OCI-LY3 (cell line): Measurements from ENCODE around the gene FAAP100.

Experiments used
- H2AFZ ChIP-seq: fragments of 200-600, 300-600 bp; shearing (Covaris generic); 2 replicates; pipeline ENCODE4 v1.6.0; 2014; ENCODE audit warnings: antibody characterized with exemption, low read depth, low read length
- H3K27ac ChIP-seq: fragments of 200-600, 300-600 bp; sonication (generic); 2 replicates; pipeline ENCODE4 v1.5.1; 2014; ENCODE audit warnings: mild to moderate bottlenecking, low read length, moderate library complexity, mixed read lengths
- H3K27me3 ChIP-seq: fragments of 200-600, 300-600 bp; sonication (generic); 2 replicates; pipeline ENCODE4 v1.6.1; 2014; ENCODE audit warnings: low read depth, low read length, mixed read lengths
- H3K36me3 ChIP-seq: fragments of 200-600, 300-600 bp; sonication (generic); replicated peaks from 2 replicates; pipeline ENCODE3; 2014; ENCODE audit warnings: low read depth, low read length, mixed read lengths
- H3K4me1 ChIP-seq: fragments of 300-600, 200-600 bp; sonication (generic); 2 replicates; pipeline ENCODE4 v1.6.1; 2014; ENCODE audit warnings: low read length, mixed read lengths
- H3K4me2 ChIP-seq: fragments of 200-600, 300-600 bp; sonication (generic); 2 replicates; pipeline ENCODE4 v1.6.1; 2014; ENCODE audit warnings: low read length, mixed read lengths
- H3K4me3 ChIP-seq: fragments of 300-600, 200-600 bp; sonication (generic); 2 replicates; pipeline ENCODE4 v1.5.1; 2014; ENCODE audit warnings: antibody characterized with exemption, mild to moderate bottlenecking, low read length, moderate library complexity
- H3K79me2 ChIP-seq: fragments of 300-600, 200-600 bp; shearing (Covaris generic); 2 replicates; pipeline ENCODE4 v1.6.1; 2014; ENCODE audit warnings: mild to moderate bottlenecking, low read length, mixed read lengths
- H3K9ac ChIP-seq: fragments of 300-600, 200-600 bp; shearing (Covaris generic); 2 replicates; pipeline ENCODE4 v1.6.0; 2014; ENCODE audit warnings: mild to moderate bottlenecking, low read length, moderate library complexity
- H3K9me3 ChIP-seq: fragments of 200-600, 300-600 bp; shearing (Covaris generic); 2 replicates; pipeline ENCODE4 v1.6.1; 2014; ENCODE audit warnings: low read length, mixed read lengths; ENCODE audit not compliant: insufficient read depth
- H4K20me1 ChIP-seq: fragments of 200-600, 300-600 bp; sonication (generic); 2 replicates; pipeline ENCODE4 v1.6.1; 2016; ENCODE audit warnings: low read length, mixed read lengths; ENCODE audit not compliant: insufficient read depth
- CTCF ChIP-seq: fragments of 200-600, 300-600 bp; sonication (generic); IDR thresholded peaks from 2 replicates; pipeline ENCODE4 v1.5.1; 2014; ENCODE audit warnings: antibody characterized with exemption, low read length, low read depth
- EZH2phosphoT487 ChIP-seq: fragments of 200-600 bp; shearing (Covaris generic); IDR thresholded peaks from 2 replicates; pipeline ENCODE4 v1.6.1; 2018; ENCODE audit warnings: antibody characterized with exemption, mixed run types, low read depth

FAAP100 gene

GRCh38 chr17:81552244-81553017, at the start of gene FAAP100:
FAAP100 (minus strand) TSS chr17:81552353; CDS start chr17:81552330, 23 bp downstream.
- H2AFZ ChIP-seq, result peak within 1 kb of the TSS; percentile 54; the same call in 1 of the 2 replicates
- H3K4me3 ChIP-seq, result peak within 1 kb of the TSS; percentile 83
- no peaks in the 10 kb centered on the region for H3K27me3 ChIP-seq
- TF ChIP-seq CTCF (no peak), EZH2phosphoT487 (no peak)
- peaks cover 20% of the 10 kb centered on the region for H3K79me2 ChIP-seq
- H3K9me3 ChIP-seq, result no peaks in the 10 kb centered on the region
- peak within 1 kb of the TSS; percentile 66 for H3K27ac ChIP-seq
- peak within 1 kb of the TSS; percentile 99 for H3K4me2 ChIP-seq
- H3K36me3 ChIP-seq, result peaks cover 17% of the 10 kb centered on the region
- no peaks in the 10 kb centered on the region for H4K20me1 ChIP-seq
- peaks cover 15% of the 10 kb centered on the region for H3K4me1 ChIP-seq
- H3K9ac ChIP-seq, result peak within 1 kb of the TSS; percentile 81

- no peaks in the 10 kb centered on the region for H3K9me3 ChIP-seq
- no peak overlapping the region for H3K4me3 ChIP-seq
- no peaks in the 10 kb centered on the region for H4K20me1 ChIP-seq
- TF ChIP-seq EZH2phosphoT487 (no peak), CTCF (peak; percentile 78)
- no peak overlapping the region for H2AFZ ChIP-seq
- H3K36me3 ChIP-seq, result peaks cover 33% of the 10 kb centered on the region
- H3K79me2 ChIP-seq, result peaks cover 20% of the 10 kb centered on the region
- no peaks in the 10 kb centered on the region for H3K27me3 ChIP-seq
- H3K9ac ChIP-seq, result no peak overlapping the region
- no peak overlapping the region for H3K27ac ChIP-seq
- H3K4me2 ChIP-seq, result no peak overlapping the region
- H3K4me1 ChIP-seq, result peaks cover 17% of the 10 kb centered on the region
Measured at GRCh38 chr17:81601525-81602120, 49.5 kb upstream of the FAAP100 start.

GRCh38 chr17:81599719-81600486, 47.8 kb upstream of the FAAP100 start:
- Histone ChIP-seq H3K79me2 (peaks cover 20% of the 10 kb centered on the region), H3K4me2 (no peak overlapping the region), H3K27me3 (no peaks in the 10 kb centered on the region), H3K4me3 (no peak overlapping the region), H3K36me3 (peaks cover 38% of the 10 kb centered on the region), H2AFZ (no peak overlapping the region), H4K20me1 (no peaks in the 10 kb centered on the region), H3K9me3 (no peaks in the 10 kb centered on the region), H3K9ac (no peak overlapping the region), H3K27ac (no peak overlapping the region), H3K4me1 (peaks cover 17% of the 10 kb centered on the region)
- TF ChIP-seq CTCF (no peak), EZH2phosphoT487 (no peak)
